HepG2 (cell line): ENCODE data around the gene NGDN. TPM values are rescaled to one million over a fixed set of nuclear protein-coding genes. Genes with fewer than 3 reads are reported as not detected.

Experiments
- ATAC-seq: fragments of 200-7000 bp; cut with Tn5 transposase; 3 replicates; pipeline ENCODE4 v1.9.1; 2020; ENCODE audit warnings: mild to moderate bottlenecking, moderate library complexity
- BruUV-seq: library from RNA; stranded (reverse); fragments of 400-500 nt; replicated peaks from 2 replicates; lab custom pipeline; 2021; lab: Mats Ljungman, UMichigan
- CTCF ChIA-PET: fragments of 300-600 bp; formaldehyde crosslinking; extraction: SDS; loops from one replicate; lab custom pipeline; 2021; ENCODE audit warnings: low total read pairs, inconsistent platforms, low intra/inter-chr PET ratio; lab: Yijun Ruan, JAX
- POLR2A ChIA-PET: fragments of 350-600 bp; sonication (Branson Sonifier 250); formaldehyde crosslinking; loops from one replicate; lab custom pipeline; 2020; ENCODE audit warnings: antibody characterized with exemption, inconsistent platforms; lab: Yijun Ruan, JAX
- DNase-seq: peaks from one replicate; pipeline ENCODE4 v3.0.0-alpha.2; 2015; ENCODE audit warnings: low spot score
- FAIRE-seq: peaks from 3 replicates; lab custom pipeline; 2011; peaks lifted over from hg19 to GRCh38; lab: Jason Lieb, UNC
- H2AFZ ChIP-seq: one replicate; pipeline ENCODE4 v1.6.1; 2011; ENCODE audit warnings: low read length, inconsistent platforms
- H3K27ac ChIP-seq: fragments of 300-600 bp; 3 replicates; pipeline ENCODE4 v1.8.0; 2011; ENCODE audit warnings: mixed run types, mild to moderate bottlenecking, mixed read lengths, low read length, inconsistent platforms; ENCODE audit not compliant: insufficient read depth; ENCODE audit errors: extremely low read length
- H3K27me3 ChIP-seq, 2 experiments: fragments of 200-600 bp in 1 of 2; 2 replicates in 1 of 2; 3 replicates in 1 of 2; pipeline versions ENCODE4 v1.6.0 to v1.8.0; 2011; ENCODE audit warnings: low read length in 2 of 2, mild to moderate bottlenecking in 2 of 2, moderate library complexity in 2 of 2, inconsistent platforms in 1 of 2; ENCODE audit not compliant: insufficient read depth in 2 of 2, control insufficient read depth in 1 of 2
- H3K36me3 ChIP-seq, 2 experiments: fragments of 200-600 bp in 1 of 2; replicated peaks in 1 of 2; 2 replicates in 1 of 2; 3 replicates in 1 of 2; pipeline versions ENCODE4 v1.5.1 to v1.8.0; 2011; ENCODE audit warnings: low read length in 2 of 2, inconsistent platforms in 1 of 2; ENCODE audit not compliant: insufficient read depth in 2 of 2, control insufficient read depth in 1 of 2
- H3K4me1 ChIP-seq: 2 replicates; pipeline ENCODE4 v1.5.1; 2012; ENCODE audit warnings: low read length, inconsistent platforms; ENCODE audit not compliant: insufficient read depth
- H3K4me2 ChIP-seq: 2 replicates; pipeline ENCODE4 v1.6.0; 2011; ENCODE audit warnings: low read depth, low read length, inconsistent platforms
- H3K4me3 ChIP-seq, 3 experiments: fragments of 200-600 bp in 1 of 3; sonication (generic), shearing (Covaris generic) in 1 of 3; replicated peaks in 1 of 3; 2 replicates each; pipeline ENCODE4 v1.5.1; 2011 to 2016; ENCODE audit warnings: low read length in 3 of 3, inconsistent platforms in 2 of 3, low read depth in 2 of 3, mild to moderate bottlenecking in 2 of 3, control low read depth in 1 of 3, mixed read lengths in 1 of 3; ENCODE audit not compliant: insufficient read depth in 1 of 3
- H3K79me2 ChIP-seq: one replicate; pipeline ENCODE4 v1.6.1; 2011; ENCODE audit warnings: low read length, inconsistent platforms; ENCODE audit not compliant: insufficient read depth
- H3K9ac ChIP-seq: 2 replicates; pipeline ENCODE4 v1.6.0; 2011; ENCODE audit warnings: mild to moderate bottlenecking, low read depth, low read length, inconsistent platforms; ENCODE audit not compliant: insufficient read depth
- H3K9me3 ChIP-seq: 2 replicates; pipeline ENCODE4 v1.5.1; 2012; ENCODE audit warnings: mild to moderate bottlenecking, low read length
- H4K20me1 ChIP-seq: 2 replicates; pipeline ENCODE4 v1.6.0; 2011; ENCODE audit warnings: inconsistent platforms, mild to moderate bottlenecking, low read length, moderate library complexity; ENCODE audit not compliant: insufficient read depth
- CREB1 ChIP-seq, 2 experiments: fragments of 450-650 bp in 1 of 2; IDR thresholded peaks; 2 replicates each; pipeline ENCODE4 v1.6.1; 2016 to 2017; ENCODE audit warnings: control low read depth in 1 of 2, mild to moderate bottlenecking in 1 of 2, missing compliant biosample characterization in 1 of 2, missing genetic modification characterization in 1 of 2
- GABPA ChIP-seq, 2 experiments: IDR thresholded peaks; 2 replicates each; pipeline ENCODE4 v1.6.1; 2011 to 2016; ENCODE audit warnings: low read depth in 2 of 2, low read length in 1 of 2, missing biosample characterization in 1 of 2, missing genetic modification characterization in 1 of 2
- NKX3-1 ChIP-seq: sonication (generic); formaldehyde crosslinking; IDR thresholded peaks from 2 replicates; pipeline ENCODE4 v1.5.0; 2020; ENCODE audit warnings: missing genetic modification reagents
- THAP11 ChIP-seq: IDR thresholded peaks from 2 replicates; pipeline ENCODE4 v1.6.1; 2016; ENCODE audit warnings: missing biosample characterization, missing genetic modification reagents
- ZNF124 ChIP-seq: sonication (generic); formaldehyde crosslinking; IDR thresholded peaks from 2 replicates; pipeline ENCODE4 v1.4.0; 2020; ENCODE audit warnings: missing genetic modification reagents
- ZNF484 ChIP-seq: sonication (generic); formaldehyde crosslinking; IDR thresholded peaks from 2 replicates; pipeline ENCODE4 v1.5.1; 2020; ENCODE audit warnings: mild to moderate bottlenecking, low read depth, missing genetic modification reagents, borderline replicate concordance
- ZNF766 ChIP-seq: sonication (generic); formaldehyde crosslinking; IDR thresholded peaks from 2 replicates; pipeline ENCODE4 v1.5.0; 2020; ENCODE audit warnings: missing genetic modification reagents, borderline replicate concordance
- in situ Hi-C: cut with HindIII; loops from 2 replicates; pipeline ENCODE4 v1.10.0; 2017; ENCODE audit warnings: low pct_unique_long_range_greater_than_20kb; ENCODE audit not compliant: extremely low pct_ligation_motif_present
- intact Hi-C: fragments of 100-400 bp; cut with micrococcal nuclease; formaldehyde crosslinking; loops from one replicate; pipeline ENCODE4 v1.10.0; 2022; ENCODE audit not compliant: unreplicated experiment
- polyA plus RNA-seq, 8 experiments: library from polyadenylated mRNA; depleted of rRNA in 3 of 8; stranded (reverse) in 7 of 8; unstranded in 1 of 8; fragments of >200 nt; fragmentation: Illumina TruSeq in 4 of 8; extraction: Trizol in 4 of 8; gene quantifications; 2 replicates each; pipeline versions ENCODE4 v1.2.1 to v1.2.3, GENCODE V29; 2011 to 2016; ENCODE audit warnings: low read depth in 4 of 8, missing spikeins in 1 of 8, mixed read lengths in 1 of 8; ENCODE audit not compliant: insufficient read depth in 1 of 8
- total RNA-seq, 5 experiments: library from RNA; depleted of rRNA; stranded (reverse); fragments of >200 nt; fragmentation: Illumina TruSeq; extraction: Trizol; gene quantifications; 2 replicates each; pipeline ENCODE4 v1.2.3, GENCODE V29; 2016; ENCODE audit warnings: low read depth in 1 of 5
- TF ChIP-seq, protein P1 (sequence below): sonication (generic); formaldehyde crosslinking; IDR thresholded peaks from 2 replicates; pipeline ENCODE4 v1.9.0; 2021; ENCODE audit warnings: missing genetic modification reagents, borderline replicate concordance
- TF ChIP-seq, protein P2 (sequence below): sonication (generic); formaldehyde crosslinking; IDR thresholded peaks from 2 replicates; pipeline ENCODE4 v1.4.0; 2020; ENCODE audit warnings: mild to moderate bottlenecking, missing genetic modification reagents
- TF ChIP-seq, protein P3 (sequence below): sonication (generic); formaldehyde crosslinking; IDR thresholded peaks from 2 replicates; pipeline ENCODE4 v1.4.0; 2020; ENCODE audit warnings: mild to moderate bottlenecking, missing genetic modification reagents
- TF ChIP-seq, protein P4 (sequence below): sonication (generic); formaldehyde crosslinking; IDR thresholded peaks from 2 replicates; pipeline ENCODE4 v1.4.0; 2020; ENCODE audit warnings: mild to moderate bottlenecking, missing genetic modification reagents

Gene NGDN
- total and polyA plus RNA-seq, 2 of the 13 experiments (the other 11 are each of a cell fraction or from before 2014, with no cell fraction given), result 154 to 216 TPM

DNA sequence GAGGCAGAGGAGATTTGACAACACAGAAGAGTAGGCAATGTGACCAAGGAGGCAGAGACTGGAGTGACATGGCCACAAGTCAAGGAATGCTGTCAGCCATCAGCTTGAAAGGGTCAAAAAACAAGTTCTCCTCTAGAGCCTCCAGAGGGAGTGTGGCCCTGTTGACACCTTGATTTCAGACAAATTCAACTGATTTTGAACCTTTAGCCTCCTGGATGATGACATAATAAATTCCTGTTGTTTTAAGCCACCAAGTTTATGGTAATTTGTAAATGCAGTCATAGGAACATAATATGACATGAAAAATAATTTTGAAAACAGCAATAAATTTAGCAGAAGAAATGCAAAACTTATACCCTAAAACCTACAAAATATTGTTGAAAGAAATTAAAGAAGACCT, 8.5 kb upstream of the NGDN start:
- 0 out of 3 replicates have a peak, but pooled peaks have one; percentile 25 for ATAC-seq
- in situ Hi-C loops, result no loop called here
- H3K9me3 ChIP-seq, result no peaks in the 10 kb centered on the region

DNA sequence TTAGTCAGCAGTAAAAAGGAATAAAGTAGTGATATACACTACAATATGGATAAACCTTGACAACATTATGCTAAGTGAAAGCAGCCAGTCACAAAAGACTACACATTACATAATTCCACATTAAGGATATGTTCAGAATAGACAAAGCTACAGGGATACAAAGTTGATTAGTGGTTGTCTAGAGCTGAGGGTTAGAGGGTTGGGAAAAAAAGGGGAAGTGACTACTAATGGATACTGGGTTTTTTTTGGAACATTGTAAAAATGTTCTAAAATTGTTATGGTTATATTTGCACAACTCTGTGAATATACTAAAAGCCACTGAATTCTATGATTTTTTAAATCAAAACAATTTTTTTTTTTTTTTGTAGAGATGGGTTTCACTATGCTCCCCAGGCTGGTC, 4.8 kb upstream of the NGDN start:
- FAIRE-seq (no peak), ATAC-seq (no peak), DNase-seq (no peak)
- no TSS peak for BruUV-seq
- H3K9ac ChIP-seq, result no peak overlapping the region
- CTCF ChIA-PET, result no interaction called here
- no peaks in the 10 kb centered on the region for H3K36me3 ChIP-seq
- no peak overlapping the region for H2AFZ ChIP-seq
- H3K79me2 ChIP-seq, result peaks cover 2% of the 10 kb centered on the region
- intact Hi-C loops (no loop called here), in situ Hi-C loops (no loop called here)
- POLR2A ChIA-PET, result no interaction called here
- H3K27me3 ChIP-seq, result peaks cover 0 to 1% of the 10 kb centered on the region in 2 experiments; a peak in 1 of 5 replicates
- no peak overlapping the region for H3K4me2 ChIP-seq
- H3K9me3 ChIP-seq, result no peaks in the 10 kb centered on the region
- H3K4me1 ChIP-seq, result no peaks in the 10 kb centered on the region
- H3K4me3 ChIP-seq, result no peak overlapping the region
- no peaks in the 10 kb centered on the region for H4K20me1 ChIP-seq
- H3K27ac ChIP-seq, result no peak overlapping the region
- TF ChIP-seq GABPA (IDR thresholded peaks at IDR 0.05; ENCODE audit: low read depth, low read length), result no peak
- no peak for TF ChIP-seq GABPA (CRISPR knock-in tag; IDR thresholded peaks at IDR 0.05; ENCODE audit: low read depth)
- TF ChIP-seq NKX3-1 (CRISPR knock-in tag), result no peak
- no peak for TF ChIP-seq THAP11 (CRISPR knock-in tag)
- no peak for TF ChIP-seq ZNF766 (CRISPR knock-in tag)
- TF ChIP-seq, protein P1, sequence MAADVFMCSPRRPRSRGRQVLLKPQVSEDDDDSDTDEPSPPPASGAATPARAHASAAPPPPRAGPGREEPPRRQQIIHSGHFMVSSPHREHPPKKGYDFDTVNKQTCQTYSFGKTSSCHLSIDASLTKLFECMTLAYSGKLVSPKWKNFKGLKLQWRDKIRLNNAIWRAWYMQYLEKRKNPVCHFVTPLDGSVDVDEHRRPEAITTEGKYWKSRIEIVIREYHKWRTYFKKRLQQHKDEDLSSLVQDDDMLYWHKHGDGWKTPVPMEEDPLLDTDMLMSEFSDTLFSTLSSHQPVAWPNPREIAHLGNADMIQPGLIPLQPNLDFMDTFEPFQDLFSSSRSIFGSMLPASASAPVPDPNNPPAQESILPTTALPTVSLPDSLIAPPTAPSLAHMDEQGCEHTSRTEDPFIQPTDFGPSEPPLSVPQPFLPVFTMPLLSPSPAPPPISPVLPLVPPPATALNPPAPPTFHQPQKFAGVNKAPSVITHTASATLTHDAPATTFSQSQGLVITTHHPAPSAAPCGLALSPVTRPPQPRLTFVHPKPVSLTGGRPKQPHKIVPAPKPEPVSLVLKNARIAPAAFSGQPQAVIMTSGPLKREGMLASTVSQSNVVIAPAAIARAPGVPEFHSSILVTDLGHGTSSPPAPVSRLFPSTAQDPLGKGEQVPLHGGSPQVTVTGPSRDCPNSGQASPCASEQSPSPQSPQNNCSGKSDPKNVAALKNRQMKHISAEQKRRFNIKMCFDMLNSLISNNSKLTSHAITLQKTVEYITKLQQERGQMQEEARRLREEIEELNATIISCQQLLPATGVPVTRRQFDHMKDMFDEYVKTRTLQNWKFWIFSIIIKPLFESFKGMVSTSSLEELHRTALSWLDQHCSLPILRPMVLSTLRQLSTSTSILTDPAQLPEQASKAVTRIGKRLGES (CRISPR knock-in tag), result no peak
- TF ChIP-seq, protein P2, sequence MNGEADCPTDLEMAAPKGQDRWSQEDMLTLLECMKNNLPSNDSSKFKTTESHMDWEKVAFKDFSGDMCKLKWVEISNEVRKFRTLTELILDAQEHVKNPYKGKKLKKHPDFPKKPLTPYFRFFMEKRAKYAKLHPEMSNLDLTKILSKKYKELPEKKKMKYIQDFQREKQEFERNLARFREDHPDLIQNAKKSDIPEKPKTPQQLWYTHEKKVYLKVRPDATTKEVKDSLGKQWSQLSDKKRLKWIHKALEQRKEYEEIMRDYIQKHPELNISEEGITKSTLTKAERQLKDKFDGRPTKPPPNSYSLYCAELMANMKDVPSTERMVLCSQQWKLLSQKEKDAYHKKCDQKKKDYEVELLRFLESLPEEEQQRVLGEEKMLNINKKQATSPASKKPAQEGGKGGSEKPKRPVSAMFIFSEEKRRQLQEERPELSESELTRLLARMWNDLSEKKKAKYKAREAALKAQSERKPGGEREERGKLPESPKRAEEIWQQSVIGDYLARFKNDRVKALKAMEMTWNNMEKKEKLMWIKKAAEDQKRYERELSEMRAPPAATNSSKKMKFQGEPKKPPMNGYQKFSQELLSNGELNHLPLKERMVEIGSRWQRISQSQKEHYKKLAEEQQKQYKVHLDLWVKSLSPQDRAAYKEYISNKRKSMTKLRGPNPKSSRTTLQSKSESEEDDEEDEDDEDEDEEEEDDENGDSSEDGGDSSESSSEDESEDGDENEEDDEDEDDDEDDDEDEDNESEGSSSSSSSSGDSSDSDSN (CRISPR knock-in tag), result no peak
- TF ChIP-seq, protein P3, sequence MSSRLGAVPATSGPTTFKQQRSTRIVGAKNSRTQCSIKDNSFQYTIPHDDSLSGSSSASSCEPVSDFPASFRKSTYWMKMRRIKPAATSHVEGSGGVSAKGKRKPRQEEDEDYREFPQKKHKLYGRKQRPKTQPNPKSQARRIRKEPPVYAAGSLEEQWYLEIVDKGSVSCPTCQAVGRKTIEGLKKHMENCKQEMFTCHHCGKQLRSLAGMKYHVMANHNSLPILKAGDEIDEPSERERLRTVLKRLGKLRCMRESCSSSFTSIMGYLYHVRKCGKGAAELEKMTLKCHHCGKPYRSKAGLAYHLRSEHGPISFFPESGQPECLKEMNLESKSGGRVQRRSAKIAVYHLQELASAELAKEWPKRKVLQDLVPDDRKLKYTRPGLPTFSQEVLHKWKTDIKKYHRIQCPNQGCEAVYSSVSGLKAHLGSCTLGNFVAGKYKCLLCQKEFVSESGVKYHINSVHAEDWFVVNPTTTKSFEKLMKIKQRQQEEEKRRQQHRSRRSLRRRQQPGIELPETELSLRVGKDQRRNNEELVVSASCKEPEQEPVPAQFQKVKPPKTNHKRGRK (CRISPR knock-in tag), result no peak
- no peak for TF ChIP-seq ZNF124 (CRISPR knock-in tag)
- no peak for TF ChIP-seq ZNF484 (CRISPR knock-in tag)

More for the DNA sequence above, 8.5 kb upstream of the NGDN start:
- Histone ChIP-seq H3K27ac (no peak overlapping the region), H3K4me2 (no peak overlapping the region), H3K4me1 (peaks cover 14% of the 10 kb centered on the region), H3K4me3 (no peak overlapping the region), H3K79me2 (no peaks in the 10 kb centered on the region), H3K36me3 (no peaks in the 10 kb centered on the region), H2AFZ (no peak overlapping the region), H4K20me1 (no peaks in the 10 kb centered on the region), H3K9ac (no peak overlapping the region), H3K27me3 (no peaks in the 10 kb centered on the region)
- CTCF ChIA-PET, result no interaction called here
- intact Hi-C loops, result no loop called here
- FAIRE-seq (no peak), DNase-seq (peak; percentile 44)
- TF ChIP-seq, protein P4, sequence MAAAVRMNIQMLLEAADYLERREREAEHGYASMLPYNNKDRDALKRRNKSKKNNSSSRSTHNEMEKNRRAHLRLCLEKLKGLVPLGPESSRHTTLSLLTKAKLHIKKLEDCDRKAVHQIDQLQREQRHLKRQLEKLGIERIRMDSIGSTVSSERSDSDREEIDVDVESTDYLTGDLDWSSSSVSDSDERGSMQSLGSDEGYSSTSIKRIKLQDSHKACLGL (CRISPR knock-in tag), result no peak
- TF ChIP-seq CREB1 (IDR thresholded peaks at IDR 0.05) (peak; percentile 59), CREB1 (CRISPR knock-in tag; IDR thresholded peaks at IDR 0.05) (no peak)
- BruUV-seq, result no TSS peak
- POLR2A ChIA-PET, result no interaction called here
